ENCODE measurements around the gene PEF1. TPM values are rescaled to one million over a fixed set of nuclear protein-coding genes. Genes with fewer than 3 reads are reported as not detected.
A peak's percentile ranks its signal among the peaks of the same experiment; 100 is the strongest.

The PEF1 gene
- total RNA-seq, 4 donors from 2014 or later, result 71.3 to 109 (median 88.7) TPM

DNA sequence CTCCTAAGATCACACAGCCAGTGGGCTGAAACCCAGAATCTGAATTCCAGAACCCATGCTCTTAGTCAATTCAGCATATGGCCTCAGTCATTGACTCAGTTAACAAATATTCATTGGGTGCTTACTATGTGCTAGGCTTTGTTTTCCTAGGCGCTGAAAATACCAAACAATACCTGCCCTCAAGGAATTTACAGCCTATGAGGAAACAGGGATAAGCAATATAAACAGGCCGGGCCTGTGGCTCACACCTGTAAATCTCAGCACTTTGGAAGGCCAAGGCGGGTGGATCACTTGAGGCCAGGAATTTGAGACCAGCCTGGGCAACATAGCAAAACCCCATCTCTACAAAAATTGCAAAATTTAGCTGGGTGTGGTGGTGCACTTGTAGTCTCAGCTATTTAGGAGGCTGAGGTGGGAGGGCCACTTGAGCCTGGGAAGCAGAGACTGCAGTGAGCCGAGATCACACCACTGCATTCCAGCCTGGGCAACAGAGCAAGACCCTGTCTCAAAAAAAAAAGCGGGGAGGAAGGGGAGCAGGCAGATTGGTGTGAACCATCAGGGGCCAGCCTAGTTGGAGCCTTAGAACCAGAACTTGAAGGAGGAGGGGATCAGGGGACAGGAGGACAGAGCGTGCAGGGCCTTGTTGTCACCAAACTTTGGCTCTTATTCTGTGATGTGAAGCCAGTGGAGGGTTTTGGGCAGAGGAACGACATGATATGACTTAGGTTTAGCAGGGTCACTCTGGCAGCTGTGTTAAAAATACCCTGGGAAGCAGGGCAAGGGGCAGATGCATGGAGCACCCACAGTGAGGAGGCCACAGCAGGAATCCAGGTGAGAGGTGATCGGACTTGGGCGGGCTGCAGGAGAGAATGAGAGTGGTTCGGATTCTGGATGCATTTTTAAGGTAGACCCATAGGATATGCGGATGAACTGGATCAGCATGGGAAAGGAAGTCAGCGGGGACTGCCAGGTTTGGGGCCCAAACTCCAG lies 62.6 kb downstream of the PEF1 start:
- Histone ChIP-seq H3K27me3 (no peaks in the 10 kb centered on the region), H3K27ac (peak overlapping the region; percentile 92 to 97 (median 95)), H3K4me3 (no peak overlapping the region), H3K4me1 (peaks cover 0 to 93% (median 48%) of the 10 kb centered on the region in 3 donors), H3K9me3 (no peaks in the 10 kb centered on the region), H3K36me3 (peaks cover 0 to 39% of the 10 kb centered on the region in 2 donors)
- no peak for ATAC-seq
- 61 to 66% methylated on average over 7 to 9 of the region's 12 CpGs for WGBS, 2 donors (ENCODE audit: low coverage in 1 of 2)
- TF ChIP-seq, protein P1, sequence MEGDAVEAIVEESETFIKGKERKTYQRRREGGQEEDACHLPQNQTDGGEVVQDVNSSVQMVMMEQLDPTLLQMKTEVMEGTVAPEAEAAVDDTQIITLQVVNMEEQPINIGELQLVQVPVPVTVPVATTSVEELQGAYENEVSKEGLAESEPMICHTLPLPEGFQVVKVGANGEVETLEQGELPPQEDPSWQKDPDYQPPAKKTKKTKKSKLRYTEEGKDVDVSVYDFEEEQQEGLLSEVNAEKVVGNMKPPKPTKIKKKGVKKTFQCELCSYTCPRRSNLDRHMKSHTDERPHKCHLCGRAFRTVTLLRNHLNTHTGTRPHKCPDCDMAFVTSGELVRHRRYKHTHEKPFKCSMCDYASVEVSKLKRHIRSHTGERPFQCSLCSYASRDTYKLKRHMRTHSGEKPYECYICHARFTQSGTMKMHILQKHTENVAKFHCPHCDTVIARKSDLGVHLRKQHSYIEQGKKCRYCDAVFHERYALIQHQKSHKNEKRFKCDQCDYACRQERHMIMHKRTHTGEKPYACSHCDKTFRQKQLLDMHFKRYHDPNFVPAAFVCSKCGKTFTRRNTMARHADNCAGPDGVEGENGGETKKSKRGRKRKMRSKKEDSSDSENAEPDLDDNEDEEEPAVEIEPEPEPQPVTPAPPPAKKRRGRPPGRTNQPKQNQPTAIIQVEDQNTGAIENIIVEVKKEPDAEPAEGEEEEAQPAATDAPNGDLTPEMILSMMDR (IDR thresholded peaks at IDR 0.05), result no peak
- TF ChIP-seq EP300 (IDR thresholded peaks at IDR 0.05) (no peak), POLR2AphosphoS5 (IDR thresholded peaks at IDR 0.05) (no peak), POLR2A (IDR thresholded peaks at IDR 0.05) (no peak)

DNA sequence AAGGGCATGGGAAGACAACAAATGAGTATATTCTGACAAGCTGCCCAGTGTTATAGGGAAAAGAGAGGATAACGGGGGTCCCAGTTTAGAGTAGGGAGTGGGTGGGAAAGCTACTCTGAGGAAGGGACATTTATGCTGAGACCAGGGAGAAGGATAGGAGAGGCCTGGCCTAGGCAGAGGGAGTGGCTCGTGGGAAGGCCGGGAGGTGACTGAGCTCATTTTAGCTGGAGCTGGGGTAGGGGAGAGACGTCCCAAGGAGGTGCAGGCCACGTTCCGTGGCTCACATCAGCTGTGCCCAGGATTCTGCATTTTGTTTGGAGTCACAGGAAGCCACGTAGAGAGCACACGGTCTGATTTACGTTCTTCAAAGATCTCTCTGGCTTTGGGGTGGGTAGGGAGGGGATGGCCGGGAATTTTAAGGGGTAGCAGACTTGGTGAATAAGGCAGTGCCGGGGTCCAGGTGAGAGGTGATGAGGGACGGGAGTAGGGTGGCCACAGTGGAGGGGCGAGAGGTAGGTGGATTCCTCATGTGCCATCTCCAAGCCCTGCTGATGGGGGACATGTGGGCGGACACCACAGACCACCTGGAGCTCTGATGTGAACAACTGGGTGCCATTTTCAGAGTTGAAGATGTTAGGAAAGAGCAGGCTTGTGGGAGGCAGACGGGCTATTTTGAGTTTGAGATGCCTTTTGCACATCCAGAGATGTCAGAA lies 63.6 kb downstream of the PEF1 start:
- H3K4me3 ChIP-seq, result peak overlapping the region in 1 of 2 donors; percentile 71
- H3K27ac ChIP-seq, result peak overlapping the region; percentile 92 to 97 (median 95)
- 32 to 49% methylated on average over 10 to 11 of the region's 15 CpGs for WGBS, 2 donors (ENCODE audit: low coverage in 1 of 2)
- no peaks in the 10 kb centered on the region for H3K9me3 ChIP-seq
- no peak for ATAC-seq
- peaks cover 0 to 88% (median 43%) of the 10 kb centered on the region in 3 donors for H3K4me1 ChIP-seq
- H3K36me3 ChIP-seq, result peaks cover 0 to 29% of the 10 kb centered on the region in 2 donors
- TF ChIP-seq EP300 (IDR thresholded peaks at IDR 0.05) (no peak), POLR2A (IDR thresholded peaks at IDR 0.05) (no peak), POLR2AphosphoS5 (IDR thresholded peaks at IDR 0.05) (no peak)
- TF ChIP-seq, protein P1 (IDR thresholded peaks at IDR 0.05), result no peak
- H3K27me3 ChIP-seq, result no peaks in the 10 kb centered on the region

DNA sequence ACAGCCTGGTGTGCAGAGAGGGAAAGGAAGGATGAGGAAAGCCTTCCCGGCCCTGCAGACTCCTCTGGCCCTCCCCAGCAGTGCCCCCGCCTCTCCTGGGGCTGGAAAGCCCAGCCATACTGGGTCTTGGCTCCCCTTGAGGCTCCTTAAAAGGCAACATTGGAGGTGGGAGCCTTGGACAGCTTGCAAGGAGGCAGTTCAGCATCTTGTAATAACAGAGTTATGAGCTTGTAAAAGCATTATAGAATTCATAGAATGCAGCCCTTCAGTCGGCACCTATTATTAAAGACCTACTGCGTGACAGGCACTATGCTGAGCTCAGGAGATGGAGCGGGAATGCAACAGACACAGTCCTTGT lies 64.2 kb downstream of the PEF1 start:
- peak; percentile 81 for ATAC-seq
- no peak for TF ChIP-seq EP300 (IDR thresholded peaks at IDR 0.05)
- peak; percentile 68 for TF ChIP-seq POLR2AphosphoS5 (IDR thresholded peaks at IDR 0.05)
- H3K4me3 ChIP-seq, result peak overlapping the region in 1 of 2 donors; percentile 71
- WGBS, 2 donors (ENCODE audit: low coverage in 1 of 2), result 20% methylated on average over 2 of the region's 5 CpGs; no CpG with 5 or more reads in 1 of the 2 donors
- peaks cover 0 to 23% of the 10 kb centered on the region in 2 donors for H3K36me3 ChIP-seq
- peaks cover 0 to 88% (median 43%) of the 10 kb centered on the region in 3 donors for H3K4me1 ChIP-seq
- peak overlapping the region; percentile 92 to 97 (median 95) for H3K27ac ChIP-seq
- H3K9me3 ChIP-seq, result no peaks in the 10 kb centered on the region
- H3K27me3 ChIP-seq, result no peaks in the 10 kb centered on the region

Other genes starting within 250 kb of the PEF1 start
- gene SERINC2, start 231.7 kb downstream of the PEF1 start, total RNA-seq, result 1 to 10 TPM; 2.5 to 8.7 (median 4.1) TPM
- 100 to 1,000 TPM; 152 to 368 (median 248) TPM for gene TINAGL1, start 68.4 kb downstream of the PEF1 start, total RNA-seq
- gene HCRTR1, start 27.2 kb downstream of the PEF1 start, total RNA-seq, result under 1 TPM in 3 of 4 donors, not detected in 1; 0.23 to 0.82 (median 0.67) TPM
- gene COL16A1, start 59.1 kb upstream of the PEF1 start, total RNA-seq, result 100 to 1,000 TPM in 3 of 4 donors, 10 to 100 TPM in 1; 67.2 to 169 (median 149) TPM
- 1 to 10 TPM; 1.7 to 6.0 (median 3.2) TPM for gene ADGRB2, start 119.5 kb upstream of the PEF1 start, total RNA-seq
- gene SPOCD1, start 171.1 kb upstream of the PEF1 start, total RNA-seq, result 1 to 10 TPM in 2 of 4 donors, under 1 TPM in 1, not detected in 1; 0.27 to 1.6 (median 1.3) TPM

Measured in gastroesophageal sphincter (tissue), 4 donors.